ENCODE results near the gene HAX1. TPM values are rescaled to one million over a fixed set of nuclear protein-coding genes. Genes with fewer than 3 reads are reported as not detected.

HAX1 gene
- total RNA-seq, 4 donors from 2014 or later: 52.0 to 104 (median 94.5) TPM

- Histone ChIP-seq H3K36me3 (peaks cover 63 to 68% of the 10 kb centered on the region in 2 donors), H3K27me3 (no peaks in the 10 kb centered on the region), H3K27ac (no peak overlapping the region), H3K4me3 (replicated peaks in 1 of 3) (no peak overlapping the region), H3K4me1 (no peaks in the 10 kb centered on the region), H3K9me3 (no peaks in the 10 kb centered on the region)
- intact Hi-C loops (cut with DNase I): no loop called here
- no peak for DNase-seq
- TF ChIP-seq POLR2A (IDR thresholded peaks at IDR 0.05): no peak
- no peak for TF ChIP-seq CTCF (IDR thresholded peaks at IDR 0.05)
- 70 to 86% methylated on average over 6 of the region's 6 CpGs for WGBS, 2 donors
Measured at GRCh38 chr1:154263465-154264332, 8.7 kb upstream of the HAX1 start.

- Histone ChIP-seq H3K36me3 (peaks cover 63 to 68% of the 10 kb centered on the region in 2 donors), H3K9me3 (no peaks in the 10 kb centered on the region), H3K27ac (no peak overlapping the region), H3K27me3 (no peaks in the 10 kb centered on the region), H3K4me1 (no peaks in the 10 kb centered on the region), H3K4me3 (replicated peaks in 1 of 3) (no peak overlapping the region)
- 72 to 73% methylated on average over 1 of the region's 1 CpG for WGBS, 2 donors
- no peak for TF ChIP-seq POLR2A (IDR thresholded peaks at IDR 0.05)
- TF ChIP-seq CTCF (IDR thresholded peaks at IDR 0.05): no peak
- intact Hi-C loops (cut with DNase I): no loop called here
- no peak for DNase-seq
Measured at GRCh38 chr1:154264454-154264853, 8.0 kb upstream of the HAX1 start.

- H3K27ac ChIP-seq: no peak overlapping the region
- intact Hi-C loops (cut with DNase I): no loop called here
Measured at GRCh38 chr1:154265586-154265985, 6.8 kb upstream of the HAX1 start.

GRCh38 chr1:154270833-154271232, 1.6 kb upstream of the HAX1 start:
- peaks cover 30 to 35% of the 10 kb centered on the region in 2 donors for H3K36me3 ChIP-seq
- H3K9me3 ChIP-seq: no peaks in the 10 kb centered on the region
- H3K27me3 ChIP-seq: no peaks in the 10 kb centered on the region
- H3K27ac ChIP-seq: no peak overlapping the region
- no peak for TF ChIP-seq POLR2A (IDR thresholded peaks at IDR 0.05)
- TF ChIP-seq CTCF (IDR thresholded peaks at IDR 0.05): no peak
- H3K4me1 ChIP-seq: peaks cover 6 to 10% of the 10 kb centered on the region in 2 donors
- WGBS, 2 donors: 90 to 95% methylated on average over 5 of the region's 5 CpGs
- DNase-seq: no peak
- no peak overlapping the region for H3K4me3 ChIP-seq (replicated peaks in 1 of 3)
- intact Hi-C loops (cut with DNase I): no loop called here

More at GRCh38 chr1:154265586-154265985, 6.8 kb upstream of the HAX1 start:
- WGBS, 2 donors: 80 to 86% methylated on average over 4 of the region's 4 CpGs
- no peak overlapping the region for H3K4me3 ChIP-seq (replicated peaks in 1 of 3)
- no peaks in the 10 kb centered on the region for H3K9me3 ChIP-seq
- H3K27me3 ChIP-seq: no peaks in the 10 kb centered on the region
- H3K36me3 ChIP-seq: peaks cover 59 to 67% of the 10 kb centered on the region in 2 donors
- H3K4me1 ChIP-seq: no peaks in the 10 kb centered on the region
- TF ChIP-seq CTCF (IDR thresholded peaks at IDR 0.05): no peak
- TF ChIP-seq POLR2A (IDR thresholded peaks at IDR 0.05): no peak
- DNase-seq: no peak

- Histone ChIP-seq H3K36me3 (peaks cover 29 to 30% of the 10 kb centered on the region in 2 donors), H3K4me1 (peaks cover 6 to 10% of the 10 kb centered on the region in 2 donors), H3K27me3 (no peaks in the 10 kb centered on the region), H3K9me3 (no peaks in the 10 kb centered on the region), H3K4me3 (replicated peaks in 1 of 3) (peak overlapping the region; percentile 56 to 94 (median 65)), H3K27ac (peak overlapping the region; percentile 77 to 97 (median 85))
- TF ChIP-seq POLR2A (IDR thresholded peaks at IDR 0.05) (no peak), CTCF (IDR thresholded peaks at IDR 0.05) (no peak)
- DNase-seq: no peak
- WGBS, 2 donors: 43 to 48% methylated on average over 13 of the region's 13 CpGs
- intact Hi-C loops (cut with DNase I): no loop called here
Measured at GRCh38 chr1:154272999-154273563, 652 bp downstream of the HAX1 start.
